Heart left ventricle (tissue), 16 donors: Measurements from ENCODE around the gene LRRC74B. TPM values are rescaled to one million over a fixed set of nuclear protein-coding genes. Genes with fewer than 3 reads are reported as not detected.

Experiments used
- ATAC-seq, 4 donors: fragments of 200-7000 bp; cut with Tn5 transposase; one replicate each; pipeline ENCODE4 v1.9.1; 2020 to 2022; ENCODE audit warnings: moderate library complexity in 4 of 4, mild to moderate bottlenecking in 3 of 4, moderate number of reproducible peaks in 1 of 4
- DNase-seq, 5 donors: peaks; one replicate each; pipeline ENCODE4 v3.0.0-alpha.2; 2020
- H3K27ac ChIP-seq, 12 donors: fragments of 200-600 bp; sonication (generic) in 4 of 12; one replicate each; pipeline versions ENCODE4 v1.5.0 to v1.8.0; 2016 to 2022; ENCODE audit warnings: mild to moderate bottlenecking in 2 of 12
- H3K27me3 ChIP-seq, 9 donors: fragments of 200-600 bp; sonication (generic) in 2 of 9; one replicate each; pipeline versions ENCODE4 v1.5.1 to v1.8.0; 2016 to 2022; ENCODE audit warnings: mild to moderate bottlenecking in 3 of 9
- H3K36me3 ChIP-seq, 9 donors: fragments of 200-600 bp; sonication (generic) in 2 of 9; one replicate each; pipeline versions ENCODE4 v1.5.0 to v1.8.0; 2018 to 2022; ENCODE audit warnings: mild to moderate bottlenecking in 2 of 9
- H3K4me1 ChIP-seq, 12 donors: fragments of 200-600 bp; sonication (generic) in 4 of 12; one replicate each; pipeline versions ENCODE4 v1.5.0 to v1.8.0; 2016 to 2022; ENCODE audit warnings: mild to moderate bottlenecking in 3 of 12
- H3K4me3 ChIP-seq, 12 donors: fragments of 200-600 bp; sonication (generic) in 4 of 12; one replicate each; pipeline versions ENCODE4 v1.5.0 to v1.8.0; 2017 to 2022; ENCODE audit warnings: mild to moderate bottlenecking in 9 of 12, moderate library complexity in 4 of 12
- H3K9me3 ChIP-seq, 12 donors: fragments of 200-600 bp; sonication (generic) in 4 of 12; one replicate each; pipeline versions ENCODE4 v1.5.0 to v1.8.0; 2016 to 2022; ENCODE audit warnings: mild to moderate bottlenecking in 1 of 12
- POLR2A ChIP-seq, 2 donors: fragments of 450-650 bp; IDR thresholded peaks; one replicate each; pipeline ENCODE4 v1.6.1; 2017; ENCODE audit warnings: antibody characterized with exemption in 2 of 2, mild to moderate bottlenecking in 2 of 2, moderate library complexity in 2 of 2
- WGBS, 4 donors: extraction: QIAGEN DNeasy Blood & Tissue Kit in 2 of 4; methylation state at CpG; one replicate each; pipeline versions ENCODE4 v1.1.5 to v1.1.7; 2013 to 2018; 5-methylcytosine and 5-hydroxymethylcytosine counted together
- intact Hi-C, 10 donors: fragments of 100-400 bp; cut with DNase I; formaldehyde crosslinking; loops; one replicate each; pipeline versions ENCODE4 v1.11.1 to v1.14.2; 2022
- polyA plus RNA-seq, 2 donors: library from polyadenylated mRNA; stranded (reverse); fragments of 200-250 nt; gene quantifications; one replicate each; pipeline ENCODE4 v1.2.3, GENCODE V29; 2013
- total RNA-seq, 9 donors: library from RNA; depleted of rRNA in 2 of 9; stranded (reverse); fragments of >200 nt in 2 of 9; fragmentation: NEBNext Ultra II Directional in 3 of 9; extraction: Animal tissue kit (Norgen Biotek cat#: 25700) in 3 of 9; gene quantifications; one replicate each; pipeline versions ENCODE4 v1.1.0 to v1.2.4, GENCODE V29; 2016 to 2023
- TF ChIP-seq, protein P1 (sequence below), 12 donors: fragments of 200-600 bp; sonication (generic) in 4 of 12; IDR thresholded peaks; one replicate each; pipeline versions ENCODE4 v1.5.0 to v1.8.0; 2018 to 2022; ENCODE audit warnings: antibody characterized with exemption in 12 of 12, mild to moderate bottlenecking in 5 of 12
- donor health status: ischemic (EF 13 %, LVEDD 7.1; RV severe dilation, severe dysfunction).
- donor health status: healthy with polysubstance abuse.
- donor health status: DM: no; HTN: yes; CAD: no.
- donor health status: DM: no; HTN: no; CAD: no.
- donor health status: ischemic (EF 25% LVEDD 6.9; RV normal size, moderate dysfunction).
- donor health status: ischemic (EF 25% LVEDD 5.7; RV mildly dilated, moderate dysfunction).
- donor health status: healthy.
- donor health status: DM: yes; HTN: yes; CAD: no.
- donor health status: ischemic (EF 35%, LVEDD 5.7; RV mildly dilated, moderate dysfunction).
- donor health status: nonischemic (EF 11% LVEDD 7.7; RV severe dilation, severe dysfunction).
- donor health status: DM: yes; HTN: yes; CAD: no.
- donor health status: PGD.
- donor health status: ischemic (EF 29% LVEDD 5.4; RV normal size, mild dysfunction).
- donor health status: nonischemic (EF 23%, LVEDD 6.1; RV moderate dilation, normal function).

LRRC74B gene
- total and polyA plus RNA-seq, 11 donors: not detected

DNA sequence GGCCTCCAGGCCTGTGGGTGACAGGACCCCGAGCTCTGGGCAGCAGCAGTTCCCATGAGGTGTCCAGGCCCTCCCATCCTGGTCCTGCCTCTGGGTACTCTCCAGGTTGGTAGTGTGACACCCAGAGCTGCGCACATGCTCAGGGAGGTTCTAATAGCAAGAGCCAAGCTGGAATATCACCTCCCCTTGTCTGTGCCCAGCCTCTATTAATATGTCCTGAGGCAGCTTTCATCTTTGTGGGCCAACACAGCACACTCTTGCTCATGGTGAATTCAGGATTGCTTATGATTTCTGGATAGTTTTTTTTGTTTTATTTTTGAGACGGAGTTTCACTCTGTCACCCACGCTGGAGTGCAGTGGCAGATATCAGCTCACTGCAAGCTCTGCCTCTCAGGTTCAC, 27.4 kb upstream of the LRRC74B start:
- Histone ChIP-seq H3K4me1 (peaks cover 3 to 27% (median 20%) of the 10 kb centered on the region in 12 donors), H3K27ac (no peak overlapping the region), H3K9me3 (no peaks in the 10 kb centered on the region), H3K36me3 (no peaks in the 10 kb centered on the region), H3K4me3 (no peak overlapping the region), H3K27me3 (no peaks in the 10 kb centered on the region)
- no peak for ATAC-seq
- 92 to 95% (median 93%) methylated on average over 4 of the region's 4 CpGs for WGBS, 4 donors
- intact Hi-C loops: loop anchor here in 1 of 10 donors (10.0 kb wide), 2 partner anchors 54 to 134 kb away; partner anchors contain the start of gene AIFM3
- no peak for TF ChIP-seq POLR2A (IDR thresholded peaks at IDR 0.05)
- TF ChIP-seq, protein P1, sequence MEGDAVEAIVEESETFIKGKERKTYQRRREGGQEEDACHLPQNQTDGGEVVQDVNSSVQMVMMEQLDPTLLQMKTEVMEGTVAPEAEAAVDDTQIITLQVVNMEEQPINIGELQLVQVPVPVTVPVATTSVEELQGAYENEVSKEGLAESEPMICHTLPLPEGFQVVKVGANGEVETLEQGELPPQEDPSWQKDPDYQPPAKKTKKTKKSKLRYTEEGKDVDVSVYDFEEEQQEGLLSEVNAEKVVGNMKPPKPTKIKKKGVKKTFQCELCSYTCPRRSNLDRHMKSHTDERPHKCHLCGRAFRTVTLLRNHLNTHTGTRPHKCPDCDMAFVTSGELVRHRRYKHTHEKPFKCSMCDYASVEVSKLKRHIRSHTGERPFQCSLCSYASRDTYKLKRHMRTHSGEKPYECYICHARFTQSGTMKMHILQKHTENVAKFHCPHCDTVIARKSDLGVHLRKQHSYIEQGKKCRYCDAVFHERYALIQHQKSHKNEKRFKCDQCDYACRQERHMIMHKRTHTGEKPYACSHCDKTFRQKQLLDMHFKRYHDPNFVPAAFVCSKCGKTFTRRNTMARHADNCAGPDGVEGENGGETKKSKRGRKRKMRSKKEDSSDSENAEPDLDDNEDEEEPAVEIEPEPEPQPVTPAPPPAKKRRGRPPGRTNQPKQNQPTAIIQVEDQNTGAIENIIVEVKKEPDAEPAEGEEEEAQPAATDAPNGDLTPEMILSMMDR (IDR thresholded peaks at IDR 0.05): no peak
- no peak for DNase-seq

DNA sequence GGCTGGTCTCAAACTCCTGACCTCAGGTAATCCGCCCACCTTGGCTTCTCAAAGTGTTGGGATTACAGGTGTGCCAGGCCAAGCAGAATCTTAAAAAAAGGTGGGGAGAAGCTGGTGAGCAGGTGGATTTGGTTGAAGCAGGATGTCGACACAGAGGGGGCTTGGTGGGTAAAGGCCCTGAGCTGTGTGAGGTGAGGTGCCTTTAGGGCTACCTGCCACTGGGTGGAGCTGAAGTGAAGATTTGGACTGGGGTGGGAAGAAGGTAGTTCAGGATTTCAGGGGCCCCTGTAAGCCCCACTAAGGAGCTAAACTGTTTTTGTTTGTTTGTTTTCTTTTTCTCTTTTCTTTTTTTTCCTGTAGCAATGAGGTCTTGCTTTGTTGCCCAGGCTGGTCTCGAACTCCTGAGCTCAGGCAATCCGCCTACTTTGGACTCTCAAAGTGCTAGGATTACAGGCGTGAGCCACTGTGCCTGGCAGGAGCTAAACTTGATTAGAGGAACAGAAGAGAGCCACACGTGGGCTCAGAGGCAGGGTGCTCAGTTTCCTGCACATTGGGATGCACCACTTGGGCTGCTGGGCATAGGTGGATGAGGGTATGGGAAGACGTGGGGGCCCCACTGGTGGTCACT, 24.8 kb upstream of the LRRC74B start:
- intact Hi-C loops: no loop called here
- DNase-seq: no peak
- TF ChIP-seq, protein P1 (IDR thresholded peaks at IDR 0.05): peak in 4 of 12 donors; percentile 7 to 26 (median 17)
- no peak for TF ChIP-seq POLR2A (IDR thresholded peaks at IDR 0.05)
- Histone ChIP-seq H3K36me3 (no peaks in the 10 kb centered on the region), H3K4me1 (peaks cover 0 to 2% (median 0%) of the 10 kb centered on the region in 12 donors), H3K4me3 (no peak overlapping the region), H3K9me3 (no peaks in the 10 kb centered on the region), H3K27me3 (no peaks in the 10 kb centered on the region), H3K27ac (no peak overlapping the region)
- ATAC-seq: no peak
- 58 to 65% (median 62%) methylated on average over 7 of the region's 7 CpGs for WGBS, 4 donors

DNA sequence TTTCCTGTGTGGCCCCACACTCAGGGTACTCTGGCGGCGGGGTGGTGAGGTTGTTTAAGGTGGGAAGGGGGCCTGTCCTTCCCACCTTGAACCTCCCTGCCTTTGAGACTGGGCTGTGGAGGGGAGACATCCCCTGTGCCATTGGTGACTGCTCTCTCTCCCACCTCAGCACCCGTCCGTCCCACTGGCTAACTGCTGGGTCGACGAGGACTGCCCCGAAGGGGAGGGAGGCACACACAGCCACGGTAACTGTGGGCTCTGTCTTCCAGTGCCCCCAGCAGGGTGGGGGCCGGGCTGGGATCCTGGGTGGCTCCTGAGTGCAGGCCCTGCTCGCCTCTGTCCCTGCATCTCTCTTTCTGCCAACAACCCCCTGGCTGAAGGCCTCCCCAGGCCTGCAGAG, 23.2 kb upstream of the LRRC74B start:
- no peak for ATAC-seq
- intact Hi-C loops: no loop called here
- no peaks in the 10 kb centered on the region for H3K36me3 ChIP-seq

DNA sequence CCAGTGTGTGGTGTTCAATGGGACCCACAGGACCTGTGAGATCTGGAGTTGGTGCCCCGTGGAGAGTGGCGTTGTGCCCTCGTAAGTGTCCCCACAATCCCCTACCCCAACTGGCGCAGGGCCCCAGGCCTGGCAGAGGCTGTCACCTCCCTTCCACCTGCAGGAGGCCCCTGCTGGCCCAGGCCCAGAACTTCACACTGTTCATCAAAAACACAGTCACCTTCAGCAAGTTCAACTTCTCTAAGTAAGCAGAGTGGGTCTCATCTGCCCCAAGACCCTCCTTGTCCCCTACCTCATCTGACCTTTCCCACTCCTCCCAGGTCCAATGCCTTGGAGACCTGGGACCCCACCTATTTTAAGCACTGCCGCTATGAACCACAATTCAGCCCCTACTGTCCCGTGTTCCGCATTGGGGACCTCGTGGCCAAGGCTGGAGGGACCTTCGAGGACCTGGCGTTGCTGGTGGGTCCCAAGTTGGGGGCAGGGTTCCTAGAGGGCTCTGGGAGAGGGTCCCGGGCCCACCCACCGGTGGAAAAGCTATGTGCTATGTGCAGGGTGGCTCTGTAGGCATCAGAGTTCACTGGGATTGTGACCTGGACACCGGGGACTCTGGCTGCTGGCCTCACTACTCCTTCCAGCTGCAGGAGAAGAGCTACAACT, 22.7 kb upstream of the LRRC74B start:
- intact Hi-C loops: no loop called here
- no peaks in the 10 kb centered on the region for H3K36me3 ChIP-seq
- DNase-seq (no peak), ATAC-seq (no peak)
- no peaks in the 10 kb centered on the region for H3K9me3 ChIP-seq
- TF ChIP-seq, protein P1 (IDR thresholded peaks at IDR 0.05): no peak
- no peak for TF ChIP-seq POLR2A (IDR thresholded peaks at IDR 0.05)
- H3K4me1 ChIP-seq: peaks cover 0 to 4% (median 0%) of the 10 kb centered on the region in 12 donors
- H3K27me3 ChIP-seq: no peaks in the 10 kb centered on the region
- H3K4me3 ChIP-seq: no peak overlapping the region
- WGBS, 4 donors: 81 to 89% (median 87%) methylated on average over 8 to 13 of the region's 13 CpGs
- H3K27ac ChIP-seq: no peak overlapping the region

More for the DNA sequence above, 23.2 kb upstream of the LRRC74B start:
- Histone ChIP-seq H3K27me3 (no peaks in the 10 kb centered on the region), H3K27ac (no peak overlapping the region), H3K4me1 (peaks cover 0 to 3% (median 0%) of the 10 kb centered on the region in 12 donors), H3K9me3 (no peaks in the 10 kb centered on the region), H3K4me3 (no peak overlapping the region)
- 73 to 83% (median 78%) methylated on average over 4 to 10 of the region's 10 CpGs for WGBS, 4 donors
- no peak for DNase-seq
- no peak for TF ChIP-seq POLR2A (IDR thresholded peaks at IDR 0.05)
- TF ChIP-seq, protein P1 (IDR thresholded peaks at IDR 0.05): no peak
